Liver (tissue), 3 donors: Measurements from ENCODE around the gene BLOC1S2.

Experiments used
- ATF3 ChIP-seq: IDR thresholded peaks from 2 replicates; pipeline ENCODE4 v1.6.1; 2016; ENCODE audit warnings: antibody characterized with exemption
- CTCF ChIP-seq: fragments of 150-350 bp; IDR thresholded peaks from 2 replicates; pipeline ENCODE4 v1.5.1; 2017; ENCODE audit warnings: improper control_type of control experiment, low read depth, low read length; ENCODE audit not compliant: missing input control
- EGR1 ChIP-seq, 2 donors: IDR thresholded peaks; 2 replicates each; pipeline ENCODE4 v1.6.1; 2016 to 2018; ENCODE audit warnings: antibody characterized with exemption in 2 of 2, low read depth in 2 of 2
- FOXA2 ChIP-seq: IDR thresholded peaks from 2 replicates; pipeline ENCODE4 v1.6.1; 2016; ENCODE audit warnings: antibody characterized with exemption
- GABPA ChIP-seq, 2 donors: IDR thresholded peaks in 1 of 2; conservative IDR thresholded peaks in 1 of 2; 2 replicates each; pipeline ENCODE4 v1.6.1; 2016; ENCODE audit warnings: antibody characterized with exemption in 2 of 2, mild to moderate bottlenecking in 1 of 2, moderate library complexity in 1 of 2
- HNF4A ChIP-seq, 2 donors: conservative IDR thresholded peaks; 2 replicates each; pipeline ENCODE4 v1.6.1; 2016; ENCODE audit warnings: antibody characterized with exemption in 2 of 2, mild to moderate bottlenecking in 2 of 2
- HNF4G ChIP-seq: IDR thresholded peaks from 2 replicates; pipeline ENCODE4 v1.6.1; 2016; ENCODE audit warnings: antibody characterized with exemption
- JUND ChIP-seq, 2 donors: IDR thresholded peaks; 2 replicates each; pipeline ENCODE4 v1.6.1; 2016; ENCODE audit warnings: antibody characterized with exemption in 2 of 2
- MAX ChIP-seq: IDR thresholded peaks from 2 replicates; pipeline ENCODE4 v1.6.1; 2016; ENCODE audit warnings: antibody characterized with exemption
- RAD21 ChIP-seq, 2 donors: IDR thresholded peaks; 2 replicates each; pipeline ENCODE4 v1.6.1; 2016; ENCODE audit warnings: antibody characterized with exemption in 2 of 2, mild to moderate bottlenecking in 2 of 2
- REST ChIP-seq: IDR thresholded peaks from 2 replicates; pipeline ENCODE4 v1.6.1; 2016; ENCODE audit warnings: antibody characterized with exemption, mild to moderate bottlenecking
- TAF1 ChIP-seq: conservative IDR thresholded peaks from 2 replicates; pipeline ENCODE4 v1.6.1; 2016; ENCODE audit warnings: antibody characterized with exemption, mild to moderate bottlenecking
- YY1 ChIP-seq: IDR thresholded peaks from 2 replicates; pipeline ENCODE4 v1.6.1; 2016; ENCODE audit warnings: antibody characterized with exemption, mild to moderate bottlenecking
- ZBTB33 ChIP-seq: IDR thresholded peaks from 2 replicates; pipeline ENCODE4 v1.6.1; 2016; ENCODE audit warnings: antibody characterized with exemption
- donor health status: healthy.
- donor health status: healthy.

- no peak for TF ChIP-seq TAF1
- TF ChIP-seq CTCF: no peak
- TF ChIP-seq RAD21 (IDR thresholded peaks at IDR 0.05): no peak
- no peak for TF ChIP-seq ZBTB33
- no peak for TF ChIP-seq REST
- no peak for TF ChIP-seq FOXA2
- TF ChIP-seq MAX: no peak
- TF ChIP-seq GABPA (IDR thresholded peaks at IDR 0.05 in 1 of 2, conservative IDR thresholded peaks at IDR 0.05 in 1 of 2): no peak
- no peak for TF ChIP-seq ATF3
- no peak for TF ChIP-seq YY1
- no peak for TF ChIP-seq HNF4A (conservative IDR thresholded peaks at IDR 0.05)
- no peak for TF ChIP-seq EGR1 (IDR thresholded peaks at IDR 0.05; ENCODE audit: low read depth in 2 of 2)
- no peak for TF ChIP-seq JUND (IDR thresholded peaks at IDR 0.05)
- TF ChIP-seq HNF4G: no peak
Measured at GRCh38 chr10:100223879-100224278, 62.6 kb downstream of the BLOC1S2 start.
